ENCODE data around the gene PRR7. TPM values are rescaled to one million over a fixed set of nuclear protein-coding genes. Genes with fewer than 3 reads are reported as not detected.

PRR7 gene
- polyA plus RNA-seq, 1 of the 3 experiments (the other 2 are of a cell fraction), result 17.1 TPM

GRCh38 chr5:177475563-177476427 lies 29.2 kb downstream of the PRR7 start:
- no peak overlapping the region for H3K9ac ChIP-seq
- H3K4me2 ChIP-seq, result no peak overlapping the region
- peaks cover 28% of the 10 kb centered on the region for H4K20me1 ChIP-seq (ENCODE audit: insufficient read depth)
- CTCF ChIA-PET, result interaction anchor here (1.3 to 20.3 kb wide), 7 partner anchors 11 to 85 kb away, joined by 5 to 215 read pairs (median 8); partner anchors contain the start of gene PDLIM7
- H2AFZ ChIP-seq (ENCODE audit: low read depth), result no peak overlapping the region
- TF ChIP-seq USF1 (IDR thresholded peaks at IDR 0.05; ENCODE audit: borderline replicate concordance, low read depth) (no peak), YY1 (IDR thresholded peaks at IDR 0.05; ENCODE audit: low read depth) (no peak), FOXJ3 (CRISPR knock-in tag; IDR thresholded peaks at IDR 0.05) (no peak), JUND (IDR thresholded peaks at IDR 0.05) (no peak), RCOR1 (IDR thresholded peaks at IDR 0.05; ENCODE audit: low read length) (no peak), FOXM1 (IDR thresholded peaks at IDR 0.05; ENCODE audit: low read depth) (no peak), GATA2 (CRISPR knock-in tag; IDR thresholded peaks at IDR 0.05) (no peak), RAD21 (IDR thresholded peaks at IDR 0.05; ENCODE audit: low read length) (no peak), MEF2A (IDR thresholded peaks at IDR 0.05; ENCODE audit: borderline replicate concordance, low read depth) (no peak), FOSL2 (IDR thresholded peaks at IDR 0.05; ENCODE audit: borderline replicate concordance, low read depth) (no peak), IRF3 (IDR thresholded peaks at IDR 0.05; ENCODE audit: low read depth, low read length) (no peak)
- TF ChIP-seq, protein P1, sequence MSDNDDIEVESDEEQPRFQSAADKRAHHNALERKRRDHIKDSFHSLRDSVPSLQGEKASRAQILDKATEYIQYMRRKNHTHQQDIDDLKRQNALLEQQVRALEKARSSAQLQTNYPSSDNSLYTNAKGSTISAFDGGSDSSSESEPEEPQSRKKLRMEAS (IDR thresholded peaks at IDR 0.05; ENCODE audit: low read depth), result no peak
- H3K4me3 ChIP-seq (ENCODE audit: low read depth in 2 of 2, low read length in 1 of 2), result no peak overlapping the region
- no peak for DNase-seq
- POLR2A ChIA-PET, result interaction anchor here (4.7 kb wide), 1 partner anchor 19 kb away, joined by 39 read pairs; the partner anchor contains the start of gene PDLIM7
- H3K9me3 ChIP-seq, result no peaks in the 10 kb centered on the region
- no peaks in the 10 kb centered on the region for H3K27me3 ChIP-seq (ENCODE audit: insufficient read depth)
- H3K79me2 ChIP-seq (ENCODE audit: insufficient read depth), result peaks cover 22% of the 10 kb centered on the region
- no peak overlapping the region; a peak in 1 of 4 replicates for H3K27ac ChIP-seq (ENCODE audit: low read depth in 2 of 2, low read length in 1 of 2)
- H3K4me1 ChIP-seq (ENCODE audit: control insufficient read depth in 1 of 2, insufficient read depth in 2 of 2, low read depth in 1 of 2, low read length in 1 of 2), result peaks cover 20 to 76% of the 10 kb centered on the region in 2 experiments
- H3F3A ChIP-seq (replicated peaks; ENCODE audit: insufficient read depth), result peaks cover 60% of the 10 kb centered on the region
- WGBS (ENCODE audit: low lambda C conversion rate), result 84% methylated on average over 6 of the region's 11 CpGs
- no peaks in the 10 kb centered on the region for H3K9me2 ChIP-seq
- peaks cover 5 to 11% of the 10 kb centered on the region in 2 experiments for H3K36me3 ChIP-seq (replicated peaks in 1 of 2; ENCODE audit: control insufficient read depth in 1 of 2, insufficient read depth in 2 of 2, low read length in 1 of 2)

DNA sequence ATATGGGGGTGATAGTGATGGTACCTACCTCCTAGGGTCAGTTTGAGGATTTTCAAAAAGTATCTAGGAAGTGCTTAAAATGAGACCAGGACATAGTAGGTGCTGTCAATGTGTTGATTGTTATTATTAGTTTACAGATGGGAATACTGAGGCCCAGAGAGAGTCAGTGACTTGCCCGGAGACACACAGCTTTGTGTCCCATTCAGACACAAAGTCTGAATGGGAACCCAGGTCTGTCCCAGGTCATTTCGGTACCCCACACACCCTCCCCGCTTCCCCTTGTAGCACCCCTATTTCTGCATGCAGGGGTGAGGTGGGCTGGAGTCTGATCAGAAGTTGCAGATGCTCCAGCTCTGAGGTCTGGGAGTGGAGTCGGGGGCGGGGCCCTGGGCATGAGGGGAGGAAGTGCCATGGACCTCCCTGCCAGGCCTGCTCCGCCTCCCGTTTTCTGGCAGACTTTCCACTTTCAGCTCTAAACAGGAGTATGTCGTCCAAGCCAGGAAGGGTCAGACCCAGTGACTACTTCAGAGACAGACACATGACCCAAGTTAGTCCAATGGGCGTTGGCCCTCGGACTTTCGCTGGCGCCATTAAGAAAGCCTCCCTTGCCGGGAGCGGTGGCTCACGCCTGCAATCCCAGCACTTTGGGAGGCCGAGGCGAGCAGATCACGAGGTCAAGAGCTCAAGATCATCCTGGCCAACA lies 30.1 kb downstream of the PRR7 start:
- H3K4me1 ChIP-seq (ENCODE audit: control insufficient read depth in 1 of 2, insufficient read depth in 2 of 2, low read depth in 1 of 2, low read length in 1 of 2), result peaks cover 11 to 71% of the 10 kb centered on the region in 2 experiments
- peaks cover 13% of the 10 kb centered on the region for H3K79me2 ChIP-seq (ENCODE audit: insufficient read depth)
- DNase-seq, result no peak
- CTCF ChIA-PET, result interaction anchor here (1.3 to 20.3 kb wide), 6 partner anchors 18 to 86 kb away, joined by 5 to 215 read pairs (median 26); partner anchors contain the start of gene PDLIM7
- H3K9ac ChIP-seq, result no peak overlapping the region
- no peak overlapping the region for H3K4me3 ChIP-seq (ENCODE audit: low read depth in 2 of 2, low read length in 1 of 2)
- no peaks in the 10 kb centered on the region for H3K27me3 ChIP-seq (ENCODE audit: insufficient read depth)
- TF ChIP-seq NRF1 (IDR thresholded peaks at IDR 0.05; ENCODE audit: low read depth, low read length) (no peak), CHD2 (IDR thresholded peaks at IDR 0.05; ENCODE audit: low read length, partially characterized antibody) (peak; percentile 26)
- H3K27ac ChIP-seq (ENCODE audit: low read depth in 2 of 2, low read length in 1 of 2), result peak overlapping the region; percentile 11 to 16; a peak in 1 of 4 replicates
- no peak overlapping the region for H2AFZ ChIP-seq (ENCODE audit: low read depth)
- peaks cover under 1 to 2% of the 10 kb centered on the region in 2 experiments for H3K36me3 ChIP-seq (replicated peaks in 1 of 2; ENCODE audit: control insufficient read depth in 1 of 2, insufficient read depth in 2 of 2, low read length in 1 of 2)
- peaks cover 68% of the 10 kb centered on the region for H3F3A ChIP-seq (replicated peaks; ENCODE audit: insufficient read depth)
- POLR2A ChIA-PET, result interaction anchor here (4.7 kb wide), 1 partner anchor 18 kb away, joined by 39 read pairs; the partner anchor contains the start of gene PDLIM7
- H3K4me2 ChIP-seq, result no peak overlapping the region
- H4K20me1 ChIP-seq (ENCODE audit: insufficient read depth), result peaks cover 20% of the 10 kb centered on the region
- no peaks in the 10 kb centered on the region for H3K9me3 ChIP-seq
- WGBS (ENCODE audit: low lambda C conversion rate), result 91% methylated on average over 15 of the region's 18 CpGs
- H3K9me2 ChIP-seq, result no peaks in the 10 kb centered on the region

All from SK-N-SH (cell line).